Medulla oblongata (tissue), 1 donor: ENCODE data around the gene PREX1.
A peak's percentile ranks its signal among the peaks of the same experiment; 100 is the strongest.

Experiments used
- DNase-seq: peaks from one replicate; pipeline ENCODE4 v3.0.0-alpha.2; 2015; ENCODE audit errors: extremely low spot score

Gene PREX1

DNA sequence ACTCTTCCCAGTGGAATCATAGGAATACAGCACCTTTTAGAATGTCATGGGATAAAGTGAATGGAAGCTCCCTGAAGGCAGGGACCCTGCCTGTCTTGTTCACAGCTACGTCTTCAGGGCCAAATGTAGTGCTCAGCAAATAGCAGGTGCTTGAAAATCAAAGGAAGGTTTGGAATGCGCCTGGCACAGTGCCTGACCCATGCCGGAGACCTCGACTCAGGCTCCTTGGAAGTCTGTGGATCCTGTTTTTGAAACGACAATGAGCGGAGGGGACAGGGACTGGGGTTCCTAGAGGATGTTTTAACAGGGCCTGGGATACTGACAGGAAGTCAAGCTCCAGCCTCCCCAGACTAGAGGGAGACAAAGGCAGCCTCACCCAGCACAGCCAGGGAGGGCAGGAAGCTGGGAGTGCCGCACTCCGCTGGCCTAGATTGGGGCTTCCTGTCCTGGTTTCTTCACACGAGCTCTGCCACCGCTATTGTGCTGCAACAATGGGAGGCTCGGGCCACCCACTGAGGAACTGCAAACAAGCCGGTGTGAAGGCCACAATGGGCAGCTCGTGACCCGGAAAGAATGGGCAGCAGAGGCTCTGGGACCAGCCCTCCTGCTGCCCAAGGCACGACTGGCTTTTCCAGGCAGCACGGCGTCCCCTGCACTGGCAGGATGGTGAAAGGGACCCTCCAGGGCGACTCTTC is 76.7 kb downstream of the PREX1 start:
- peak; percentile 87 for DNase-seq

DNA sequence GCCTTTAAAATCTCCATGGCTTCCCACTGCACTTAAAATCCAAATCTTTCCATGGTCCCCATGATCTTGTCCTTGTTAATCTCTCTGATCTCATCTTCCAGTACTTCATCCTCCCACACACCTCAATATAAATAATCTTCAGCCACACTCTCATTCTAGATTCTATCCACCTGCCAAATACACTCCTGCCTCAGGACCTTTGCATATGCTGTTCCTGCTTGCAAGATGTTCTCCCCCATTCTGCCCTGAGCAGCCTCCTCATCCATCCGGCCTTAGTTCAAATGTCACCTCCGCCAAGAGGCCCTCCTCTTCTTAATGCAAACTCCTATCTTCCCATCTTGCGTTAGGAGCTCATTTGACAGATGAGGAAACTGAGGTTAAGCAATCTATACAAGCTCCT is 77.4 kb downstream of the PREX1 start:
- DNase-seq: no peak

DNA sequence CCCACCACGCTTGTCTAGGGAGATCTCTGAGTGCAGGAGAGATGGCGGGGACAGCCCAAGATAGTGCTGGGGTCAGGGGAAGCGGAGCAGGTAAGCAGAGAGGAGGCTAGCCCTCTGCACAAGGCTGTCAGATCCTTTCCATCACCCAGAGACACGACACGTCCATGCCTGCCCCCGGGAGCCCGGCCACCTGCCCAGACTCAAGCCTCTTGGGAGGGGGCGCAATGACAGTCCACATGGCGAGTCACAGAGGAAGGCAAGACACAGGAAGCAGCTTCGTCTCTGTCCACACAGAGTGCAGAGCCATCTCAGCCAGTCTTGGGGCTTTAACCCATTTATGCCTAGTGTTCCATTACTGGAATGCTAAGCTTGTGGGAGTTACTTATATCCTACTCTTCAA is 78.4 kb downstream of the PREX1 start:
- no peak for DNase-seq

DNA sequence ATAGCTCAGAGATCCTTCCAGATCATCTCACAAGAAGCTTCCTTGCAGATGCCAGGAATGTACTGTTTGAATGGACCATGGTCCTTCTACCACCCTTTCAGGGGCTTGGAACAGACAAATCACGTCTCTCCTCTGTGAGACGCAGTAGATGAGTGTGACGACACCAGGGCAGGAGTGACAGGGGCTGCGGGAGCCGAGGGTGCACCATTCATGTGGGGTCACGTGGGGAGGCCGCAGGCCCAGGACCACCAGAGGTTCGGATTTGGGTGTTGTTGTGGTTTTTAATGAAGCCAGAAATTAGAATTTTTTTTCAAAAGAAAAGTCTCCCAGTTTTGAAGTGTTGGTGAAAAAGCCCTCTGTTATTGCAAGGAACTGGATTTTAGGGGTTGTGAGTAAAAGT is 79.2 kb downstream of the PREX1 start:
- DNase-seq: no peak

DNA sequence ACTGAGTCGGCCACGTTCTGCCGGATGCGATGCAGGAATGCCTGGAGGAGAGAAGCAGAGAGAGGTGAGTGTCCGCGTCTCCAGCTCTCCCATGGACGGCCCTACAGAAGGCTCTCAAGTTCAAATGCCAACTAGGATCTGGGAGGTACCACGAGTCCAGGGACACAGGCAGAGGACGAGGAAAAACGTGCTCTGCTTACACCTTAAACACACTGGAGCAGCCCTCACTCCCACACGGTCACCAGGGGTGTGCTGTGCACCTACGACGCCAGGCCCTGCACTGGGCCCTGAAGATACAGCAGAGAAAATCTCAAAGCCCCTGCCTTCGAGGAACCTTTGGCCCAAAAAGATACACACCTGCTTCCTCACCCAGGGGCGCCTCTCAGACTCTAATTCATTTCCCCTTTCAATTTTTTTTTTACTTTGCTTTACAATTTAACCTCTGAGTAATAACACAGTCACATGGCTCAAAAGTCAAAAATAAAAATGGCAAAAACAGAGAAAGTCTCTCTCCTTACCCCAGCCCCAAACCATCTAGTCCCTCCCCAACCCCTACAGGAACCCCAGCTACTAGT is 79.9 kb downstream of the PREX1 start:
- peak; percentile 42 for DNase-seq

DNA sequence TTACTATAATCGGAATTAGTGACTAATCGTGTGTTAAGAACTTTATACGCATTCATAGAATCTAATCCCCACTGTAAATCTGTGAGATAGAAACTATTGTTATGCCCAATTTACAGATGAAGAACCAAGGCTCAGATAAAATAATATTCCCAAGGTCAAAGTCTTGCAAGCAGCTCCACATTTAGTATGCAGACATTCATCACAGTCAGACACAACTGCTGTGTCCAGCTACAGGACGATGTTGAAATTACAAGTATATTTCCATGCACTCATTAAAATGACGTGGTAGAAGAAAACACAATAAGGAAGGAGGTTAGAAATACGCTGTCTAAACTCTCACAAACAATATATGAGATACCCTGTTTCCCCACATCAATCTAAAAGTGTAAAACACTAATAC is 82.5 kb downstream of the PREX1 start:
- no peak for DNase-seq

DNA sequence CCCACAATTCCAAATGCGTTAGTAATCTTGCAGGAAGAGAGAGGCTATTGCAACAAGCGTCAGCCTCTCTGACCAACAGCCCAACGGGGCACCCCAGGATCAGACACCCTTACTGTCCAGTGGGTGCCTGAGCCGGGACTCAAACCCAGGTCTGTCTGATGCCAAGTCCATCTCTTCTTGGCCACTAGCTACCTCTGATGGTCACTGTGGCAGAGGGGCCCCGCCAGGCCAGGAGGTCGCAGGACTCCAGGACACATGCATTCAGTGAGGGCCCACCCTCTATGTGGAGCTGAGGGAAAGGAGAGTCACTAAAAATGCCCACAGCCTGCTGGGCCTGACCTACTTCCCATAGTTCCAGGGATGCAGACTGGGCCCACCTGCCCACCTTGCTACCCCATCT is 83.3 kb downstream of the PREX1 start:
- no peak for DNase-seq

DNA sequence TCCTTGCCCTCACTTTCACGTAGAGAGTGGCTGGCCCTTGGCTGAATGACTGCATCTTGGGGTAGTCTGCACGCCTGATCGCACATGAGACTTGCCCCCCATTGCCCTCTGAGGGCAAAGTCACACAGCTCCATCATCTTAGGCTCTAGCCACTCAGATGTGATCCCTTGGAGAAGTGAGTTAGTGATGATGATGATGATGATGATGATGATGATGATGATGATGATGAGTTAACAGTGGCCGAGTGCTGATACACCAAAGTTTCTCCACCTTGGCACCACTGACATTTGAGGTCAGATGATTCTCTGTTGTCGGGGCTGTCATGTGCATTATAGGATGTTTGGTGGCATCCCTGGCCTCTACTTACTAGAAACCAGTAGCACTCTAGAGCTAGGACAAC is 84.0 kb downstream of the PREX1 start:
- no peak for DNase-seq

DNA sequence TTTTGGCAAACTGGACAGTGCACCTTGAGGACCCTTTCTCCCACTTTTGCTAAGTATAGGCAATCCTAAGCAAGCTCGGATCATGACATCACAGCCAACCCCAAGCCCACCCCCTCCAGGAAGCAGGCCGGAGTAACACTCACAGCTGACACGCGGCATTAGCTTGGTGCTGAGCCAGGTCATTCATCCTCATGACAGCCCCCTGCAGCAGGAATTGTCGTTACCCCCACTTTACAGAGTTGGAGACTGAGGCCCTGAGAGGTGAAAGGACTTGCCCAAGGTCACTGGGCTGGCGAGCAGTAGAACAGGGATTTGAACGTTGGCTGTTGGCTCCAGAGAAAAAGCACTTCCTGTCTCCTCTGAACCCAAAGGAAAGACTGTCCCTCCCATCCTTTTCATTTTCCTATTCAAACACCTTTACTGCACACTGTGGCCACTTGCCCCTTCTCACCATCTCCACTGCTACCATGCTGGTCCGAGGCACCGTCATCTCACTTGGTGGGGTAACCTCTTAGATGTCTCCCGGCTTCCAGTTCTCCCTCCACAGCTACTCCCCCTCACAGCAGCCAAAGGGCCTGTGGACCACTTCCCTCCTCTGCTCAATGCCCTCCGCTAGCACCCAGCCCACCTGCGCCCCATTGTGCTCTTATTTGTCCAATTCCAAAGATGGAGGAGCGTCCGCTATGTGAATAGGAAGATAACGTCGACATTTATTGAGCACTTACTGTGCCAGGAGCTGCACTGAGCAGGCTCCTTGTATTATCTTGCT is 84.7 kb downstream of the PREX1 start:
- DNase-seq: no peak

DNA sequence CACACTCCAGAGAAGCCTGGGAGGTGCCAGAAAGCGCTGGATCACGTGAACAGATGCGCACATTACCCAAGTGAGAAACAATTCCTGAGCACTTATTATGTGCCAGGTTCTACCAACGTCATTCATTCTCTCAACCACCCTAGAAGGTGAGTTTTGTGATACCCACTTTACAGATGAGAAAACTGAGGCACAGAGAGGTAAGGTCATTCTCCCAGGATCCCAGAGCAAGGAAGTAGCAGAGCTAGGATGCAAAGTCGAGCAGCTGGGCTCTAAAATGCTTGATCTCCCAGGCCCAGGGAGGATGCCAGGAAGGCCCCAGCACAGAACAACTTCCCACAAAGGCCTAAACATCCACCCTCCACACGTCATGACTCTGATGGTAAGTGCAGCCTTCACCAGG is 85.6 kb downstream of the PREX1 start:
- no peak for DNase-seq

DNA sequence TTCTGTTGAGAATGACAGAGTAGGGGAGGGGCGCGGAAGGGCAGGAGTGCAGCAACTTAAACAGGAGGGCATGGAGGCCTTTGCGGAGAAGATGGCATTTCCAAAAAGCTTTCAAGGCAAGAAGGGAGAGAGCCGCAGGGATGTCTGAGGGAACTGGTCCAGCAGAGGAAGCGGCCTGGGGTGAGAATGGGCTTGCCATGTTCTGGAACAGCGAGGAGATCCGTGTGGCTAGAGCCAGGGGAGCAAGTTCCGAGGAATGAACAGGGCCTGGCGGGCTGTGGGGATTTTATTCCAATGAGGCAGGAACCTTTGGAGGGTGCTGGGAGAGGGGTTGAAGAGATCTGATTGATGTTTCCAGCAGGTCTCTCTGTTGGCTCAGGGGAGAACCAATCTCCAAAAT is 86.1 kb downstream of the PREX1 start:
- no peak for DNase-seq

DNA sequence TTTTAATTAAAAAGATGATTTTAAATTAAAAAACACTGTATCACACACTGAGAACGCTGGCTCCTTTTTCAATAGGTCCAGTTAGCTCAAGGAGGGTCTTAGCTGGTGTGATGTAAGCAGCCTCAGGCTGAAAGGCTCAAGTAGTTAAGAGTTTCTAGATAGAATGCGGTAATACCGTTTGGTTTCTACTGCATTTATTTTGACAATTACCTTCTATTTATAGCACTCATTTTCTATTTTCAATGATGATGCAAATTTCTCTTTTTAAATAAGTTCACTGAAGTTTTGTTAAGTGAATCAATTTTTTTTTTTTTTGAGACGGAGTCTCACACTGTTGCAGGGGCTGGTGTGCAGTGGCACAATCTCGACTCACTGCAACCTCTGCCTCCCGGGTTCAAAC is 87.1 kb downstream of the PREX1 start:
- no peak for DNase-seq

DNA sequence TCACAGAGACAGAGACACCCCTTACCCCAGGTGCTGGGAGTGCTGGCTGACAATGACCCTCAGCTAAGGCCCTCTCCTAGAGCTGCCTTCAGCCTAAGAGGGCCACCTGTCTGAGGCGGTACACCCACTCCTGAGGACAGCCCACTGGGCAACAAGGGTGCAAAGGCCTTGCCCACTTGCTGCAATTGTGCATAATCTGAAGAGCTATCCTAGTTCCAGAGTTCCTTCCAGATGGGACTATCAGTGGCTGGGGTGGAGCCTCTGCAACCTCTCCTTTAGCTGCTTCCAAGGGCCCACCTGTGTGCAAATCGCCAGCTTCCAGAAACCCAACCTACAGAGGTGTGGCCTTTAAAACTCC is 87.5 kb downstream of the PREX1 start:
- no peak for DNase-seq

DNA sequence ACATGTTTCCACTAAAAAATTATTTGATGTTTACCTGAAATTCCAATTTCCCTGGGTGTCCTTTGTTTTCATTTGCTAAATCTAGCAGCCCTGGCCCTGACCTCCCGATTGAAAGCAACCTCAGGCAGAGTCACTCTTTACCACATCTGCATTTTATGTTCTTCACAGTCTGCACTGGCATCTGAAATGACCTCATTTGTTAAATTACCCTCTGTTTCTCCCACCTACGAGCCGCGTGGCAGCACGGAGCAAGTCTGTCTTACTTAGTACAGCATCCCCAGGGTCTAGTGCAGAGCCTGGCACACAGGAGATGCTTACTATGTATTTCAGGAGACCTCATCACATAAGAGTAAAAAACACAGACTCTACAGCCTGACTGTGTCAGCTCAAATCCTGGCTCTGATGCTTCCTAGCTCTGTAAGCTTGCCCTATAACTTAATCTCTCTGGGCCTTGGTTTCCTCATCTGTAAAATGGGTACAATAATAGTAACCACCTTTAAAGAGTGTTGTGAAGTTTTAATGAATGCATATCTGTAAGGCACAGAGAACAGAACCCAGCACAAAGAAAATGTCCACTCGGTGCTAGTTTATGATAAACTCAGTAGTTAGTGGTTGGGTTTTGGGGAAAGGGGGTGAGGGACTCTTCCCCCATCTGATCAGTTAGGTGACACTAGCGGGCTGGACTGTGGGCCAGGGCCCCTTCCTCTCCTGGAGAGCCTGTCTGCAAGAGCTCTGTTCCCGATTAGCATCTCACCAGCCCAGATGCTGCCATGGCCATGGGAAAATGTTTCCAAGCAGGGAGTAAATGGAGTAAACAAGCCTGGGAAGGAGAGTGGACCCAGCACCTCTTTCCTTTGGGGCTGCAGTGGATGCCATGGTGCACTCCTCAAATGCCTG is 88.2 kb downstream of the PREX1 start:
- DNase-seq: no peak

DNA sequence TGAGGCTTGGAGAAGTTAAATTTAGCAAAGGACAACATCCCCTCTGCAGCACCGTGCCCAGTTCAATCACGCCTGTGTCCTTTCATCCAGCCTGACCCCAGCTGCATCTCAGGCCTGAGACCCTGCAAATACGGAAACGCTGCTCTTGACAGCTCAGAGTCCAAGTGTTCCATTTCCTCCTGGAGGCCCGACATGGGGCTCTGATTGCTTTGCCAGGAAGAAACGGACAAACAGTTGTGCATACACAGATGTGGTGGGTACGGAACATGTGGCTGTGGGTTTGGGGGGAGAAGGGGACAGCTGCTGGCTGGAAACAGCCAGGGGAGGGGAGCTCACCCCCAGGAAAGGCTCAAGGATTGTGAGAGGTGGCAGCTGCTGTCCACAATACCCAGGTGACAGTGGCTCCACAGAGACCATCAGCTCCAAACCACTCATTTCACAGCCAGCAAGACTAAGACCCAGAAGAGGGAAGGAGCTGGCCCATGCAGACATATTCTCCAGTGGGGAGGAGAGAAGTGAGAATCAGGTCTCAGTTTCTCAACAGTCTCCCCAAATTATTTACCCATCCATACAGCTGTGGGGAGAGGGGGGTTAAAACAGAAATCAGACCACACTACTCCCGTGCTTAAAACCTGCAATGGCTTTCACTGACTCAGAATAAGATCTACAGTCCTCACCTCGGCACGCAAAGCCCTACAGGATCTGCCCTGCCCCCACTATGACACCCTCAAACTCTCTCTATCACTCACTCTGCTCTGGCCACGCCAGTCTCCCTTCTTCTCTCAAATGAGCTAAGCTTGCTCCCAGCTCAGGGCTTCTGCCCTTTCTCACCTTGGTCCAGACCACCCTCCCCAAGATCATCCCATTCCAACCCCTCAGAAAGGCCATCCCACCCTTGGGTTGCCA is 89.1 kb downstream of the PREX1 start:
- DNase-seq: no peak

DNA sequence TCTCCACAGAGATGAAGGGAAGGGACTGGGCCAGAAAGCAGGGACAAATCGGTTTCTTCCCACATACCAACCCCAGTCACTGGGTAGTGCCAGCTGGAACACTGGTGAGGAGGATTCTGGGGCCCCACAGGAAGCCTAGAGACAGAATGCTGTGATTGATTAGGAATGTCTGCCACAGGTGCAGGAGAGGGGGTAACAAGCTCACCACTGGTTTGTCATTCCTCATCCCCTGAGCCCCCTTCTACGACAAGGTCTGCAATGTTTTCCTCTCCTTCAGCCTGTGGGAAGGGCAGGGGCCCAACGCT is 89.8 kb downstream of the PREX1 start:
- no peak for DNase-seq

DNA sequence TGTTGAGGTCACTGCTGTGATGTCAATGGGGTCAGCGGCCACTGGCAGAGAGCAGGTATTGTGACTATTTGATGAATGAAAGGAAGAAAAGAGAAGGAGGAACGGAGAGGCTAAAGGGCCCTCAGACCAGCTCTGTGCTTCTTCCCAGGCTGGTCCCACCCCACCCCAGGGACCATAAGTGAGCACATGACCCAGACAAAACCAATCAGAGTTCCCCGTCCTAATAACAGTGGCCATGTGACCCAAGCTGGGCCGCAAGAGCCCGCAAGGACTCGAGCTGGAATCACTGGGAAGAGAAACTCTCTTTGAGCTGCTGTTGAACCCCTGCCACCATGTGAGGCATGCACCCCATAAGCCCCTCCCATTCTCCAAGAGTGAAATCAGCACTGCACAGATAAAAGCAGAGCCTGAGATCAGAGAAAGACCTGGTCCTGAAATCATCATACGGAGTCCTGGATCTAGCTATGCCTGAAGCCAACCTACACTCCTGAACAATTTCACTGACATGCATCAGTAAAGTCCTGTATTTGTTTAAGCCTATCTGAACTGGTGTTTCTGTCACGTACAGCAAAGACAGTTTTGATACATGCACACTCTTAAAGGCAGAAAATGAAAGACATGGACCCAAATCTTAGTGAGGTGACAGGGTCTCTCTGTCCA is 90.2 kb downstream of the PREX1 start:
- DNase-seq: peak; percentile 71

DNA sequence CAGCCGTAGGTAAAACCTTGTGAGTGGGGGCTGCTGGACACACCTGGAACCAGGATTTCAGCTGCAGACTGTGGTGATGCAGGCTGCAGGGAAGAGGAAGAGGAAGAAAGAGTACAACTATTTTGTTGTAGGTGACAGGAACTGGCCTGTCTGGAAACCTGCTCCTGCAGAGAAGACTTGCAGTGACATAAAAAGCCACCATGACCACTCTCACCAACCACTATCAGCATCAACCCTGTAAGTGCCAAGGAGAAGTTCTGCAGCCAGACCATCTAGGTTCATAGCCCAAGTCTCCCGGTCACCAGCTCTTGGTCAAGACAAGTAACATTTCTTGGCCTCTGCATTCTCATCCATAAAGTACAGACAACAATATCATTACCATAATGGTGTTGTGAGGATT is 91.2 kb downstream of the PREX1 start:
- no peak for DNase-seq

DNA sequence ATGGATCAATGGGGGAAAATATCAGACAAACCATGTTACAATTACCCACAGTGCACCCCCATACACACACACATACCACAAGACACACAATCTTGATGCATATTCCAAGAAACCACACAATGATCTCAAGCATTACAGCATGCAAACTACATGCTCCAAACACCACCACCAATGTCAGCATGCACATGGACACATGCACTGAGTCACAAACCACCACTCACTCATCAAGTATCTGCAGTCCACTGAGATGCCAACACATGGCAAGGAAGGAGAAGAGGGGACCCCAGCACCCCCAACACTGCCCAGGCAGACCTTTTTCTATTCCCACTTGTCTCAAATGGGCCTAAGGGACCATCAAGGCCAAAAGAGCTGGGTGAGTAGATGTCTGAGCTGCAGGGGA is 91.6 kb downstream of the PREX1 start:
- no peak for DNase-seq

DNA sequence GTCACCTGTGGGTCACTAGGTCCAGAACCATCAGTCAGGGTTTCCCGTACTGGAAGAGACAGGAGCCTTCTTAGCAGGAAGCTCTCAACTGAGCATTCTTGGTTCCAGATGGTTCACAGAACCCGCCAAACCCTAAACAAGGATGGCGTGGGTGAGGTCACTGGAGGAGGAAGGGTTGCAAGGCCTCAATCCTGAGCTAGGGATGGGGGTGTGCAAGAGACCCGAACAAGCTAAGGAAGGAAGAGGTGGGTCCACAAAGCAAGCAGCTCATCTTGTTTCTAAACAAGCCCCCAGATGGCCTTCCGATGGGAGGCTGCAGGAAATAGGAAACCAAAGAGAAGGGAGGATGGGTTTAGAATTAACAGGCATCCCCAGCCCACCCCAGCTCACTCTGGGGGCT is 92.7 kb downstream of the PREX1 start:
- no peak for DNase-seq
